CD14-positive monocyte (primary cell): ENCODE data around the gene ZNF324. TPM values are rescaled to one million over a fixed set of nuclear protein-coding genes. Genes with fewer than 3 reads are reported as not detected.

Source experiments
- DNase-seq, 3 donors: peaks; one replicate each; pipeline ENCODE4 v3.0.0-alpha.2; 2011 to 2022
- H2AFZ ChIP-seq: 2 replicates; pipeline ENCODE4 v1.6.0; 2012; ENCODE audit warnings: mild to moderate bottlenecking, low read depth, low read length, inconsistent platforms; ENCODE audit not compliant: insufficient read depth, poor library complexity, severe bottlenecking
- H3K27ac ChIP-seq, 2 donors: 1 replicate in 1 of 2; 2 replicates in 1 of 2; pipeline ENCODE4 v1.5.1; 2012 to 2013; ENCODE audit warnings: low read length in 2 of 2, control low read depth in 1 of 2, inconsistent platforms in 1 of 2, low read depth in 1 of 2, mild to moderate bottlenecking in 1 of 2
- H3K27me3 ChIP-seq, 2 donors: one replicate each; pipeline versions ENCODE4 v1.6.0 to v1.6.1; 2011 to 2013; ENCODE audit warnings: low read length in 2 of 2; ENCODE audit not compliant: control insufficient read depth in 2 of 2, insufficient read depth in 2 of 2
- H3K36me3 ChIP-seq, 2 donors: replicated peaks in 1 of 2; 1 replicate in 1 of 2; 2 replicates in 1 of 2; pipeline versions ENCODE4 v1.5.1 to v1.6.1; 2012 to 2013; ENCODE audit warnings: low read length in 2 of 2, control low read depth in 1 of 2, inconsistent platforms in 1 of 2, mild to moderate bottlenecking in 1 of 2; ENCODE audit not compliant: insufficient read depth in 2 of 2, control insufficient read depth in 1 of 2
- H3K4me1 ChIP-seq, 2 donors: 1 replicate in 1 of 2; 2 replicates in 1 of 2; pipeline versions ENCODE4 v1.5.1 to v1.6.1; 2012 to 2013; ENCODE audit warnings: low read length in 2 of 2, control low read depth in 1 of 2, inconsistent platforms in 1 of 2, mild to moderate bottlenecking in 1 of 2, moderate library complexity in 1 of 2; ENCODE audit not compliant: insufficient read depth in 2 of 2, control insufficient read depth in 1 of 2
- H3K4me2 ChIP-seq: replicated peaks from 2 replicates; pipeline ENCODE3; 2012; ENCODE audit warnings: low read length, moderate library complexity, mild to moderate bottlenecking; ENCODE audit not compliant: poor library complexity, severe bottlenecking; ENCODE audit errors: extremely low read depth
- H3K4me3 ChIP-seq, 3 experiments: fragments of 200-600 bp in 1 of 3; sonication (generic) in 1 of 3; replicated peaks in 1 of 3; 1 replicate in 2 of 3; 2 replicates in 1 of 3; pipeline ENCODE4 v1.5.1; 2011 to 2013; ENCODE audit warnings: low read length in 3 of 3, mild to moderate bottlenecking in 3 of 3, control low read depth in 2 of 3, low read depth in 2 of 3, inconsistent platforms in 1 of 3, moderate library complexity in 1 of 3
- H3K79me2 ChIP-seq: 2 replicates; pipeline ENCODE4 v1.6.0; 2012; ENCODE audit warnings: mild to moderate bottlenecking, control low read depth, inconsistent platforms, low read length, moderate library complexity; ENCODE audit not compliant: insufficient read depth
- H3K9ac ChIP-seq: 2 replicates; pipeline ENCODE4 v1.6.0; 2017; ENCODE audit warnings: low read length, mild to moderate bottlenecking; ENCODE audit not compliant: insufficient read depth, poor library complexity, severe bottlenecking
- H3K9me3 ChIP-seq, 2 donors: replicated peaks in 1 of 2; 1 replicate in 1 of 2; 2 replicates in 1 of 2; pipeline versions ENCODE4 v1.5.1 to v1.6.1; 2012 to 2013; ENCODE audit warnings: low read length in 2 of 2, control low read depth in 1 of 2; ENCODE audit not compliant: control insufficient read depth in 1 of 2, insufficient read depth in 1 of 2
- H4K20me1 ChIP-seq: 2 replicates; pipeline ENCODE4 v1.6.0; 2012; ENCODE audit warnings: mild to moderate bottlenecking, low read length, control low read depth, moderate library complexity; ENCODE audit not compliant: insufficient read depth
- H3K27ac Mint-ChIP-seq, 7 donors: one replicate each; pipeline ENCODE4 v1.8.0; 2020; ENCODE audit warnings: mild to moderate bottlenecking in 7 of 7, mixed read lengths in 7 of 7, moderate library complexity in 6 of 7, inconsistent platforms in 2 of 7
- H3K27me3 Mint-ChIP-seq, 3 donors: one replicate each; pipeline ENCODE4 v1.8.0; 2021 to 2022; ENCODE audit warnings: low read depth in 3 of 3, mild to moderate bottlenecking in 3 of 3, mixed read lengths in 3 of 3, moderate library complexity in 3 of 3, inconsistent platforms in 1 of 3
- H3K36me3 Mint-ChIP-seq, 2 donors: one replicate each; pipeline ENCODE4 v1.8.0; 2020; ENCODE audit warnings: mixed read lengths in 2 of 2, inconsistent platforms in 1 of 2, mild to moderate bottlenecking in 1 of 2
- H3K4me1 Mint-ChIP-seq: one replicate; pipeline ENCODE4 v1.8.0; 2020; ENCODE audit warnings: mild to moderate bottlenecking, mixed read lengths
- H3K4me3 Mint-ChIP-seq, 2 donors: one replicate each; pipeline ENCODE4 v1.8.0; 2020; ENCODE audit warnings: mild to moderate bottlenecking in 2 of 2, mixed read lengths in 2 of 2, moderate library complexity in 1 of 2
- H3K9me3 Mint-ChIP-seq, 7 donors: one replicate each; pipeline ENCODE4 v1.8.0; 2020 to 2022; ENCODE audit warnings: mixed read lengths in 7 of 7, mild to moderate bottlenecking in 6 of 7, moderate library complexity in 6 of 7, inconsistent platforms in 2 of 7
- CTCF ChIP-seq: fragments of 200-600 bp; IDR thresholded peaks from one replicate; pipeline ENCODE4 v1.8.0; 2022; ENCODE audit warnings: antibody characterized with exemption, mild to moderate bottlenecking
- WGBS: methylation state at CpG from one replicate; pipeline ENCODE4 v1.1.5; 2013; ENCODE audit warnings: missing lambda C conversion rate; ENCODE audit not compliant: insufficient coverage; 5-methylcytosine and 5-hydroxymethylcytosine counted together
- intact Hi-C, 2 donors: fragments of 100-400 bp; cut with micrococcal nuclease; formaldehyde crosslinking; loops; one replicate each; pipeline versions ENCODE4 v1.15.0 to v1.15.1; 2023
- polyA plus RNA-seq, 3 donors: library from polyadenylated mRNA; depleted of rRNA in 1 of 3; unstranded in 2 of 3; stranded (reverse) in 1 of 3; fragments of 300-500 nt in 2 of 3; fragments of >200 nt in 1 of 3; fragmentation: Illumina TruSeq in 2 of 3; gene quantifications; 1 replicate in 2 of 3; 2 replicates in 1 of 3; pipeline ENCODE4 v1.2.3, GENCODE V29; 2012 to 2021

ZNF324 gene
- polyA plus RNA-seq, 3 donors: 4.1 to 5.7 (median 5.3) TPM

DNA sequence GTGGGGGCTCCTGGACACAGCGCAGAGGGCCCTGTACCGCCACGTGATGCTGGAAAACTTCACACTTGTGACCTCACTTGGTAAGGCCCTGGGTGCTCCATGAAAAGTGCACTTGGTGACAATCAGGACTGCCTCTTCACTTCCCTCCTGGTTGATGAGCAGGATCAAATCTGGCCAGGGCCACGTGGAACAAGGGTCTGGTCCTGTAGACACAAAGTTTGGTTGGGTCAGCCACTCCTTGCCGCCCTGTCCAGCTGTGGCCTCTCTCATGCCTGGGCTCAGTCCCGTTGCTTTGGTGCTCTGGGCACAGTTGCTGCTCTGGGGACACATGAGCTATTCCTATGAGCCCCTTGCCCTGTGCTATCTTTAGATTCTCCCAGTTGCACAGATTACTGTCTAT, 13.1 kb upstream of the ZNF324 start:
- no peak overlapping the region for H2AFZ ChIP-seq
- Mint-ChIP-seq H3K4me1 (peaks cover 16% of the 10 kb centered on the region), H3K9me3 (peaks cover 7 to 14% (median 12%) of the 10 kb centered on the region in 7 donors), H3K27me3 (peaks cover 2 to 6% (median 3%) of the 10 kb centered on the region in 3 donors), H3K36me3 (peaks cover 34 to 44% of the 10 kb centered on the region in 2 donors), H3K4me3 (no peak overlapping the region), H3K27ac (no peak overlapping the region)
- no peak for TF ChIP-seq CTCF
- DNase-seq: no peak
- peaks cover 10 to 11% of the 10 kb centered on the region in 2 donors for H3K9me3 ChIP-seq
- no peak overlapping the region for H3K9ac ChIP-seq
- H3K4me2 ChIP-seq: no peak overlapping the region
- no peak overlapping the region for H3K27ac ChIP-seq
- peaks cover 0 to 5% of the 10 kb centered on the region in 2 donors for H3K27me3 ChIP-seq
- intact Hi-C loops: no loop called here
- peaks cover 11 to 15% of the 10 kb centered on the region in 2 donors for H3K4me1 ChIP-seq
- H3K4me3 ChIP-seq: no peak overlapping the region
- H3K36me3 ChIP-seq: peaks cover 21 to 31% of the 10 kb centered on the region in 2 donors
- H3K79me2 ChIP-seq: no peaks in the 10 kb centered on the region
- H4K20me1 ChIP-seq: no peaks in the 10 kb centered on the region
- WGBS: 91% methylated on average over 6 of the region's 6 CpGs

DNA sequence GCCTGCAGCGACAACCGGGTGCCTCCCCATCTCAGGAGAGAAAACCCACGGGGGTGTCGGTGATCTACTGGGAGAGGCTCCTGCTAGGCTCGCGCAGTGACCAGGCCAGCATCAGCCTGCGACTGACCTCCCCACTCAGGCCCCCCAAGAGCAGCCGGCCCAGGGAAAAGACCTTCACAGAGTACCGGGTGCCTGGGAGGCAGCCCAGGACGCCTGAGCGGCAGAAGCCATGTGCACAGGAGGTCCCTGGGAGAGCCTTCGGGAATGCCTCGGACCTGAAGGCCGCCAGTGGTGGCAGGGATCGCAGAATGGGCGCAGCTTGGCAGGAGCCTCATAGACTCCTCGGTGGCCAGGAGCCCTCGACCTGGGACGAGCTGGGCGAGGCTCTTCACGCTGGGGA, 11.6 kb upstream of the ZNF324 start:
- intact Hi-C loops: no loop called here
- no peak overlapping the region for H3K27ac ChIP-seq
- 94% methylated on average over 11 of the region's 21 CpGs for WGBS
- Mint-ChIP-seq H3K9me3 (peaks cover 0 to 1% (median 0%) of the 10 kb centered on the region in 7 donors), H3K4me3 (no peak overlapping the region), H3K36me3 (peaks cover 38 to 54% of the 10 kb centered on the region in 2 donors), H3K27me3 (peaks cover 0 to 3% (median 2%) of the 10 kb centered on the region in 3 donors), H3K4me1 (peaks cover 16% of the 10 kb centered on the region), H3K27ac (peak overlapping the region in 2 of 7 donors; percentile 10 to 25)
- no peak overlapping the region for H3K4me2 ChIP-seq
- H2AFZ ChIP-seq: no peak overlapping the region
- H3K9me3 ChIP-seq: no peaks in the 10 kb centered on the region
- H3K9ac ChIP-seq: no peak overlapping the region
- peaks cover 11 to 15% of the 10 kb centered on the region in 2 donors for H3K4me1 ChIP-seq
- H4K20me1 ChIP-seq: no peaks in the 10 kb centered on the region
- DNase-seq: no peak
- no peaks in the 10 kb centered on the region for H3K79me2 ChIP-seq
- no peak for TF ChIP-seq CTCF
- H3K4me3 ChIP-seq: no peak overlapping the region
- H3K27me3 ChIP-seq: peaks cover 0 to 5% of the 10 kb centered on the region in 2 donors
- H3K36me3 ChIP-seq: peaks cover 21 to 31% of the 10 kb centered on the region in 2 donors
